Islet of Langerhans (tissue), 1 donor: Measurements from ENCODE around the gene PRKAR1B.

Experiments
- FAIRE-seq: peaks from one replicate; lab custom pipeline; 2011; peaks lifted over from hg19 to GRCh38; lab: Jason Lieb, UNC

Gene PRKAR1B

DNA sequence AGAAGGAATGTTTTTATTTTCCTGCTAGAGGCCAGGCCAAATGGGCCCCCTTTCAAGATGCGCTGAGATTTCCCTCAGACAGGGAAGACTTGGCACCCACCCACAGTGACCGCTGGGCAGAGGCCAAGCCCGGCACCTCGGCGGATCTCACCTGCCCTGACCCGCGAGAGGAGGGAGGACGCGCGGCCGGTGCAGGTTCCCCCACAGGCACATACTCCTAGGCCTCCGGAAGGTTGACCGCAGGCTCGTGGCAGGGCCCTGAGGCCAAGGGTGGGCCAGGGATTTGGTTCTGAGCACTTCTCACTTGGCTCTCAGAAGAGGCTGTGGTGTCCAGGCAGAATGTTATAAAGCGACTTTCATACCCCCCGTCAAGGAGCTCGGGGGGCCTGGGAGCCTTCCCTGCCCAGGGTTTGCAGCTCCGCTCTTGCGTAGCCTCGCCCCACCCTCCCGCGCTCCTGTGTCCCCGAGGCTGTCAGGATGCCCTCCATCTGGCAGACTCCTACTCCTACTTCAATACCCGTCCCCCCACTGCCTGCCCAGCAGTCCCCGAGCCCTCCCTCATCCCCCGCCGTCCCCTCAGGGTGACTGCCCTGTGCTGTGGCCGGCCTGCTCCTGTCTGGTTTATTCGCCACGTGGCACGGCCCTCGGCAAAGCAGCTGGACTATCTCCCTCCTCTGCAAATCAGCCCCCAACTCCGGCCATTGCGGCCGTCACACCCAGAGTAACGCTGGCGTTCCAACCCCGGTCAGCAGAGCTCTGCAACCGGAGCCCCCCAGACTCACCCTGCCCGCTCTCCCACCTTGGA, 156.9 kb downstream of the PRKAR1B start:
- no peak for FAIRE-seq

DNA sequence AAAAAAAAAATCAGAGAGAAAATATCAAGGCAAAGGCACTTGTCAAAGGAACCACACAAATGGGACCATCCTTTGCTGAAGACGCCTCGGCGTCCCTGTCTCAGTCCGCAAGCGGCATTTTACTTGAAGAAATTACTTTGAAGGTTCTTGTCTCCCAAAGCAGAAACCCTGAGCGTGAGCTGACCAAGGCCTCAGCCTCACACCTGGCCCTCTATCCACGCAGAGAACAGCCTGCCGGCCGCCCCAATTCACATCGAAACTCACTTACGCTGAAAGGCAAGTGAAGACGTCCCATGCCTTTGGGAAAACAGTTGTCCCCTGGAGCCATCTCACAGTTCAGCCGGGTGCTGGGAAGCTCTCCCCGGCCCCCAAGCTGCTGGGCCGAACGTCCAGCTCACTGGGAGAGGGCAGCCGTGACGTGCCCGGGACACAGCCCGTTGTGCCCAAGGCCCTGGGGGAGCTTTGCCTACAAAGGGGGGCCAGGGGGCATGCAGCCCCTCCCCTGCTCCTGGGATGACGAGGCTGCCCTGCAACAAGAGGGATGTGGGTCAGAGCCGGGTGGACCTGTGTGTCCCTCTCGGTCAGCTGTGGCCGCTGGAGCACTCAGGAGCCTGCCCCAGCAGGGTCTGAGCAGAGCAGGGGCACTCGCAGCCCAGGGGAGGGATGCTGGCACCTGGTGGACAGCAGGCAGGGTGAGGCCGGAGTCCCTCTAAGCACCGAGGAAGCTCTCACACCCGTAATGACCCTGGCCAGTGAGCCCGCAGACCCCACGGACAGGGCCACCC, 157.8 kb downstream of the PRKAR1B start:
- FAIRE-seq, result no peak

DNA sequence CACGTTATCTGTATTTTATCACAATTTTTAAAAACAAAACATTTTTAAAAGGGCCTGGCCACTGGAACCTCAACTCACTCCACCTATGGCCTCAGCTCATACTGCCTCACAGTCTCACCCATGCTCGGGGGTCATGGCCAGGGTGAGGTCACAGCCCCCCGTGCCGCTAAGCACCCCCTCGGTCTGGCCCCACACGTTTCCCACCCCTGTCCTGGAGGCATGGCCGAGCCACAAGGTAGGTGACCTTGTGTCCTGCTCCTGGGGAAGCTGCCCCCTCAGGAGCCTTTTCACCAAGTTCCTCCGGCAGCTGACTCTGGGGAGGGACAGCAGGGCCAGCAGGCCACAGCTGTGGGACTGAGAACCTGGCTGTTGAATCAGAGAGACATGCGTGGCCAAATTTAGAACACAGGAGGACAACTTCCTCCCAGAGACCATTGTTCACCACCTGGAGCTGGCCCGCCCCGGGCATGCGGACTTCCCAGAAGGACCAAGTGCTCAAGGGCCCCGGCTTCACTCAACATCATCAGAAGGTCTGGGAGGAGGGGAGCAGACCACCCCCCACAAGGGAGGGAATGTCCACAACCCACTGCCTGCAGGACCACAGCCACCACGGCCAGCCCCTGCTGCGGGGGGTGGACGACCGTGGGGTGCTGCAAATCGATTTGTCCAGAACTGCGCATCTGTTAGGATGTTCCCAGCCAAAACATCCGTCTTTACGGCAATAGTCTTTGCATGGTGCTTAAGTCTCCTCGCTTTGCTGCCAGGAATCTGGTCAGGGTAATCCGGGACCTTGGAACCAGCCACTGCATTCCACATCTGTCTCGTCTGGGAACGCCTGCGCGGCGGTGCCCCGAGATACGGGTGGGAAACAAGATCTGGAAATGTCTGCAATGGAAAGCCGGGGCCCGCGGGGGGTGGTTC, 158.8 kb downstream of the PRKAR1B start:
- FAIRE-seq, result no peak

DNA sequence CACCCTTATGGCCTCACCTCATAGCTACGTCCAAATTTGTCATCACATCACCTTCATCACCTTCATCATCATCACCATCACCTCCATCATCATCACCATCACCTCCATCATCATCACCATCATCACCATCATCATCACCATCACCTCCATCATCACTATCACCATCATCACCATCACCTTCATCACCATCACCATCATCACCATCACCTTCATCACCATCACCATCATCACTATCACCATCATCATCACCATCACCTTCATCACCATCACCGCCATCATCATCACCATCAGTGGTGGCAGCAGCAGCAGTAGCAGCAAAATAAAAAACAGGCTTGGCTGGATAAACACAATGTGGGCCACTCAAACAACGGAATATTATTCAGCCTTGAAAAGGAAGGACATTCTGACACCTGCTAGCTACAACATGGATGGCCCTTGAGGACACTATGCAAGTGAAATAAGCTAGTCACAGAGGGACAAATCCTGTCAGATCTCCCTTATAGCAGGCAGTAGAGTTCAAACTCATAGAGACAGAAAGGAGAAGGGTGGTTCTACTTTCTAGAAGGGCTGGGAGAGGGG, 159.7 kb downstream of the PRKAR1B start:
- FAIRE-seq, result no peak

DNA sequence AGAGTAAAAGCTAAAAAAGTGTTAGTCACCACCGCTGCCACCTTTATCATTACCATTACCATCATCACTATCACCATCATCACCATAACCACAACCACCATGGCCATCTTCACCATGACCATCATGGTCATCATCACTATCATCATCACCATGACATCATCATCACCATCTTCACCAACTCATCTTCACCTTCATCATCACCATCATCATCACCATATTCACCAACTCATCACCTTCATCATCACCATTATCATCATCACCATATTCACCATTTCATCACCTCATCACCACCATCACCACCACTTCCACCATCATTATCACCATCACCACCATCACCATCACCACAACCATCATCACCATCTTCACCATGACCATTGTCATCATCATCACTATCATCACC, 161.0 kb downstream of the PRKAR1B start:
- no peak for FAIRE-seq

DNA sequence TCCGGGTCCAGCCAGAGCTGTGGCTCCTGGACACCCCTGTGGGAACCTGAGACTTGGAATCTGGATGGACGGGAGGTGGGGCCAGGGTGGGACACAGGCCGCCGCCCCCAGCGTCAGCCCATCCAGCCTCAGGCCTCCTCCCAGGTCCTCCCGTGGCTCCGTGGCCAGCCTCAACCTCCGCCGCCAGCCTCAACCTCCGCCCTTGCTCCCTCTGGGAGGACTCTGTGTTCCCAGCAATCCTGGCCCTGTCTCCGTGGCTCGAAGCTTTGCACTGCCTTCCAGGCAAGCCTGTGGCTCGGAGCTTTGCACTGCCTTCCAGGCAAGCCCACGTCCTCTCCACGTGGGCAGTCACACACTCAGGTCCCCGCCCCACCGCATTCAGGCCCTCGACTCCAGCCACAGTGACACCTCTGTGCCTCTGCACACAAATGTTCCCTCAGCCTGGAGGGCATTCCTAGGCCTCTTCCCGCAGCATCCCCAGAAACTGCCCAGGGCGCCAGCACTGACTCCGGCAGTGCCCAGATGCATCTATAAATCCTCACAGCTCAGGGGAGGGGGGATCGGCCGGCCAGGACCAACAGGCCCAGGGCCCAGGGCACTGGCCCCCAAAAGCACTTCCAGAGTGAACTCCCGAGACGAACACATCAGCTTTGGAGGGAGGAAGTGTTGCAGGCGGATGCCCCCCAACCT, 162.8 kb downstream of the PRKAR1B start:
- no peak for FAIRE-seq

DNA sequence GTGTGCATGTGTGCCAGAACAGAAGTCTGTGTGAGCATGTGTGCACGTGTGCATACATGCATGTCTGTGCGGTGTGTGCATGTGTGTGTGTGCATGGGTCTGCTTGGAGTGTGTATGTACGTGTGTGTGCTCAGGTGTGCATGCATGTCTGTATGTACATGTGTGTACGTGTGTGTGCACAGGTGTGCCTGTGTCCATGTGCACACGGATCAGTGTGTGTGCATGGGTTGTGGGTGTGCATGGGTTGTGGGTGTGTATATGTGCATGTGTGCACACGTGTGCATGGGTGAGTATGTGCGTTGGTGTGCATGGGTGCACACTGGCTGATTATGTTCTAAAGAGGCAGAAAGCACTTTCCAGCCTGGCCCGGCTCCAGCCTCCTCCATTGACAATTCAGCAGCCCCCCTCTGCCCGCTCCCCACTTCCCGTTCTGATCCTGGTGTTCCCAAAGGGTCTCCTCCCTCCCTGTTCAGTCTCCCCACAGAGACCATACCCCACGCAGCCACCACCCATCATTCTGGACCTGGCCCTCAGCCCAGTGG, 163.4 kb downstream of the PRKAR1B start:
- no peak for FAIRE-seq

DNA sequence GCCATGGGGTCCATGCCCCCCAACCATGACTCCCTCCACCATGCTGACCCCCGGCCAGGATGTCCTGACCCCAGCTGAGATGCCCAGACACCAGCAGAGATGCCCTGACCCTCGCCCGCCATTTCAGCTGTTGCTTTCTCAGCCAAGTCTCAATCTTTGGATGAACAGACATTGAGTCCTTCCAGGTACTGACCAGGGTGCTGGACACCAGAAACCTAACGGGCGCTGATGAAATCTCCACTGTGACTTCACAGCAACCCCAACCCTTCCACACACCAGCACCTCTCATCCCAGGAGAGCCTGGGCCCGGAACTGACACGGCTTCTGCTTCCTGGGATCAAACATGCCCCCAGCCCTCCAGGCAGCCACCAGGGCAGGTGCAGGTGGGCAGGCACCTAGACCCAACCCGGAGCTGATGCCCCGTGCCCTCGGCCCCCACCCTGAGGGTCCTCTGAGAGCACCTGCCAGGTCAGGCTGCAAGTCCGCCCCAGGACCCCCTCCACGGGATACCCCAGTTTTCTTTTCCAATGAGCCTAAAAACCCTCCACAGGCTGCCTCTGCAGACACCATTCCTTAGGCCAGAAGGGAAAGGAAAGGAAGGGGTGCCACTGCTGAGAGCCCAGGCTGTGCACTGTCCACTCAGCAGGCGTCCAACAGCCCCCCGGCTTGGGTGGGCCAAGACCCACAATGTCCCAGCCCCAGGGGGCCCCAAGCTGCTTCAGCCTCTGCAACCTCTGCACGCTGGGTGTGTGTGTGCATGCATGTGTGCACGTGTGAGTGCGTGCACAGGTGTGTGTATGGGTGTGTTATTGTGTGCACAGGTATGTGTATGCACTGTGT, 164.1 kb downstream of the PRKAR1B start:
- no peak for FAIRE-seq

DNA sequence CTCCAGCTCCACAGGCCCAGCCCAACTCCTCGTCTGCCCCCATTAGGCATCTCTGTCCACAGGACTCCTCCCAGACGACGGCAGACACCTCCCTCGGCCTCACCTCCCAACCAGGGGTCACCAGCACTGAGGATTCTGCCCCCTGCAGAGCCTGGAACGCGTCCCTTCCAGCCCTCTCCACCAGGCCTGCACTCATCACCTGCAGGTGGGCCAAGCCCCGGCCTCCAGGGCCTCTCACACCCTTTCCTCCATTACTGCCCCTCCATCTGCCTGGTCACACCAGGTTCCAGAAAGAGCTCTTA, 164.8 kb downstream of the PRKAR1B start:
- no peak for FAIRE-seq

DNA sequence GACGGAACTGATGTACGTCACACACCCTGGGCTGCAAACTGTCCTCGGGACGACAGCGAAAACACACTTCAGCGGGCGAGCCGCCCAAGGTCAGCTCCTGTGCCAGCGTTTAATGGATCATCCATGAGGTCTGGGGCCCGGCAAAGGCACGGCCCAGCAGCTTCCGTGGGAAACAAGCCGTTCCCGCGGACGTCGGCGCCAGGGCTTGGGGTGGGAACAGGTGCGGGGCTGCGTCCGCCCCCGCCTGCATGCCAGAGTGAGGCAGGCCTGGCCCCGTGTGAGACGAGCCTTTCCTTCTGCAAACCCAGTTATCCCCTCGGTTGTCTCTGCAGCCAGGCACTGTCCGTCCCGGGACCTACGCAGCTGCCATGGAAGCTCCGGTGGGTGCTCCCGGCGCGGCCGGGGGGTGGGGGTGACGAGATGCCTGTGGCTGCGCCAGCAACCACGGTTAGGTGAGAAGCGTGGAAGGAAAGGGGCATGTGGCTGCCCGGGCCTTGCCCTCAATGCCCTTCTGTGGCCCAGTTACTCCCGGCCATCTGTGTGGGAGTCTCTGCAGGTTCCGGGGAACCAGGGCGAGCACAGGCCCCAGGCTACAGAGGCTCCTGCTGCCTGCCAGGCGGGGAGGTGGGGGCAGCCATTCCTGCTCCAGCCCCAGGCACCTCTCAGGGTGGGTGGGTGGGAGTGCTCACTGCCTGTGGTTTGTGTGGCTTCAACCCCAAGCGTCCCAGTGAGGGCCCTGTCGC, 165.3 kb downstream of the PRKAR1B start:
- FAIRE-seq, result no peak

DNA sequence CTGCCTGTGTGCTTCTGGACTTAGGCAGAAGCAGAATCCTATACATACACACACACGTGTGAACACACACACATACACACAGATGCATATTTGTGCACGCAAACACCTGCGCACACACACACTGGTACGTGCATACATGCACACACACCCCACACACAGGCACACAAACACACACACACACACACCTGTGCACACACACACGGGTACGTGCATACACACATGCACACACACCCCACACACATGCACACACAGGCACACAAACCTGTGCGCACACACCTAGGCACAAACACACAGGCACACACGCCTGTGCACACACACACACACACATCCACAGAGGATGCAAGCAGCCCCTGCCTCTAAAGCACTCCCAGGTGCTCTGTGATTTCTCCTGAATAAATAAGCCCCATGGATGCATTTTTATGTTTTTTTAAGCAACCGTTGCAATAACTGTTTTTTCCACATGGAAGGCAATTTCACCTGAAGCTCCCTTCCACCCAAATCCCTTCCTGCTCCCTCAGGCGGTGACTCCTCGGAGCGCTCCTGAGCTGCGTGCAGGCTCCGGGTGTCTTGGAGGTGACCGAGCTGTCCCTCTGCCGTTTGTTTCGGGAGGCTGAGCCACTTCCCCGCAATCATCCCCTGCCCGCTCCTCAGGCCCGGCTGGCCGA, 166.0 kb downstream of the PRKAR1B start:
- no peak for FAIRE-seq

DNA sequence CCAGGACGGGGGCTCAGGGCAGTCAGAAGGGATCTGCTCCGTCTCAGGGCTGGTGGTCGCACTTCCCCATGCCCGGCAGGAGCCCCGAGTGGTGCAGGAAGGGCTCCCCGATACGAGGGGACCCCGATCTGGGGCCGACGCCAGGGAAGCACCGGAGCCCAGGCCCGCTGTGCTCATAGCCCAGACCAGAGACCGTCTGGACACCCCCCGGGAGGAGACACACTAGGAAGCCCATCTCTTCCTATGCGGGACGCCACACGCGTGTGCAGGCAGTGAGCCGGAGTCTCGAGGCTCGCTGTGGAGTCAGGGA, 167.7 kb downstream of the PRKAR1B start:
- FAIRE-seq, result no peak

DNA sequence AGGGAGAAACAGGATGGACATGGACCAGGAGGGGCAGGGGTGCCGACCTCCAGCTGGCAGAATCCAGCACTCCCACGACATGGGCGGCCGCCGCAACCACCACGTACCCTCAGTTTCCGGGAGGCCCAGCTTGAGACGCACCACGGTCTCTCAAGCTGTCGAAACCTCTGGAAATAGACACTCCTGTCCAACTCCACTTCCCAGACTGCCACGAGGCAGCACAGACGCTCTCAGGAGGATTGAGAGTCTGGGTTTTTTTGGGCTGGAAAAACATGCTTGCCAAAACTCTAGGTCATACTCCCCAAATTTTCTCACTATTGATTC, 169.6 kb downstream of the PRKAR1B start:
- no peak for FAIRE-seq

DNA sequence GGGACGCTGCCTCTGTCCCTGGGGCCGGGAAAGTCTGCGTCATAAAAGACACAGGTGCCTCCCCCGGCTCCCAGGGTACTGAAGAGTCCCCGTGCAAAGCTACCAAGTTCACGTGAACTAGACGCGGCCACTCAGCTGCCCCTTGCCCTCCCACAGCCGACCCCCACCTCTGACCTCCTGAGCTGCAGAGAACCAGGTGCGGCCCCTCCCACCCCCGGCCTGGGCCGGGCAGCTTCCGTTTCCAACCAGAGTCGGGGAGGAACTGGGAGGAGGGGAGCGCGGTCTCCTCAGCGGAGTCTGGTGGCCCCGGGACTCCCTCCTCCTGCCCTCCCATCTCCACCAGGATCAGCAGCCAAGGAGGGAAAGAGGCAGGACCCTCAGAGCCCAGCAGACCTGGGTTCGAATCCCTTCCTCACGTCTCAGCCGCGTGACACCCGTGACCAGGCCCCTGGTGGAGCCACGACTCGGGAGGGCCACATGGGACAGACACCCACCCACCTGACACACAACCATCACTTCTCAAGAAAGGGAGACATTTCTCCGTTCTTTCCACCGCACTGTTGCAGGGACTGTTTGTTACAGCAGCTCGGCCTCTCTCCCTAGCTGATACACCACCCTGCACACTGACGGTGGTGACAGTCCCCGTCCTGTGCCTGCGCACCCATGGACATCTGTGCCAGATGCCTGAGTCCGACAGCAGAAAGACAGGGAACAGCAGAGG, 170.1 kb downstream of the PRKAR1B start:
- no peak for FAIRE-seq

DNA sequence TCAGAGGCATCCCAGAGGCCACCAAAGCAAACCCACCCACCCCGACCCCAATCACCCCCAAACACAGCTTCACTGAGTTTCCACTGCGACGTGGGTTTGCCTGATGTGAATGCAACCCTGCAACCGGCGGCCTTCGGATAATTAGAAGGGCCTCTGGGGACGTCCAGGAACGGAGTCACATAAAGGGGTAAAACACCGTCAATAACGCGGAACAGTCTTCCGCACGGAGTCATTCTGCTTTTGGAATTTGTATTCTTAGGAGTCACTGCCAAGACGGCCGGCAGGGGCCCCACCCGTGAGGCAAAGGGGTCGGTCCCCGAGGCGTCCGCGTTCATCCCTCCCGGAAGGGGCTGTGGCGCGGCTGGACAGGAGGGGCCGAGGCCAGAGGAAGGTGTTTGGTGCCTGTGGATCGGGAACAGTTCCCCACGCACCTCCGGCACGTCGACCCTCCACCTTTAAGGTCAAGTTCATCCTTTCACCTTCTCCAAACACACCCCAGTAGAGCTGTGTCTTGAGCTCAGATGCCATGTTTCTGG, 170.7 kb downstream of the PRKAR1B start:
- no peak for FAIRE-seq

DNA sequence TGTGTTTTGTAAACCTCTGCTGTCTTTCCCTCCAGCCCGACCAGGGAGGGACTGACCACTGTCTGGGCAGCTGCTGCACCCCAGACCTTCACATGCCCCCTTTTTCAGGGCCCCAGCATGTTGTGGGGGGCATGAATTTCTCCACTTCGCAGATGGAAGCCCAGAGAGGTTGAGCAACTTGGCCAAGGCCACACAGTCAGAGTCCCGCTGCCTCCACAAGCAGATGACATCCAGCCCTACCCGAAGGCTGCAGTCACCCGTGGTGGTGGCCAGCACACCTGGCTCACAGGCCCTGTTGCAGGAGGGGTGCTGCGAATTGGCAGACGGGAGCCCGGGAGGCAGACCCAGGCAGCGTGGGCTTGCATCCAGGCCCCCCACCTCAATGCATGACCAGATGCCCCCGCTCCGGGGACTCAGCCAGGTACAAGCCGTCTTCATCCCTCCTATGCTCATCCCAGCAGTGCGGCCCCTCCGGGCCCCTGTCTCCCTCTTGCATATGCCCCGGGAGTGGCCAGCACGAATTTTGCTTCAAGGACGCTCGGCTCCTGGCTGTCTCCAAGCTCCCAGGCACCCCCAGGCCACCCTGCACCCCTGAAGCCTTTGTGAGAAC, 171.4 kb downstream of the PRKAR1B start:
- no peak for FAIRE-seq

DNA sequence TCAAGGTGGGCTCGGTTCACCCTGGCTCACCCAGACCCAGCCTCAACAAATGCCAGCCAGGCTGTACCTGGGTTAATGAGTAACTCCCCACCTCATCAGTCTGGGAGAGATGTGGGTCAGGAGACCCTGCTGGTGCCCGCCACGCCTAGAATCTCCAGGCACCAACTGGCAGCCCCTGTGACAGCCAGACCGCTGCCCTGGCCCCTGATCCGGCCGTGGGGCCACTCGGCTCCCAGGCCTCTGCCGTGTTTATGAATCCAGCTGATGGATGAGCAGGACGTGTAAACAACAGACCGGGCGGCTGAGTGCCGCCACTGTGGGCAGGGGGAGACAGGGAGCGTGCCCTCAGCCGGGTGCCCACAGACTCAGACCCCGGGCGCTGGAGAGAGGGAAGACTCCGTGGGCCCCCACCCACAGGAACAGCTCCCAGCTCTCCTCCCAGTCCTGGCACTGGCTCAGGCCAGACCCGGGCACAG, 173.4 kb downstream of the PRKAR1B start:
- no peak for FAIRE-seq
